ENCODE measurements around the gene HPCAL1. TPM values are rescaled to one million over a fixed set of nuclear protein-coding genes. Genes with fewer than 3 reads are reported as not detected.

Gene HPCAL1
- total and polyA plus RNA-seq, 2 of the 8 experiments (the other 6 are each of a cell fraction or from before 2014, with no cell fraction given), result 5.8 to 8.6 TPM

GRCh38 chr2:10373931-10374330 lies 71.2 kb downstream of the HPCAL1 start:
- Histone ChIP-seq H2AFZ (ENCODE audit: low read length) (no peak overlapping the region), H3K4me2 (ENCODE audit: insufficient read depth in 1 of 2, low read depth in 2 of 2, low read length in 2 of 2) (no peak overlapping the region), H2BK20ac (ENCODE audit: low read length) (no peak overlapping the region), H3K79me1 (ENCODE audit: low read depth, low read length) (no peaks in the 10 kb centered on the region), H3K4me3 (ENCODE audit: extremely low read depth in 1 of 4, insufficient read depth in 2 of 4, low read depth in 3 of 4, low read length in 4 of 4) (no peak overlapping the region), H3K23me2 (ENCODE audit: low read depth, low read length) (no peaks in the 10 kb centered on the region), H3K27me3 (replicated peaks in 1 of 4; ENCODE audit: control insufficient read depth in 3 of 4, extremely low read depth in 1 of 4, insufficient read depth in 3 of 4, low read length in 3 of 4) (no peaks in the 10 kb centered on the region), H3K4me1 (replicated peaks in 1 of 4; ENCODE audit: control insufficient read depth in 3 of 4, insufficient read depth in 4 of 4, low read length in 3 of 4) (peaks cover 2 to 8% (median 6%) of the 10 kb centered on the region in 4 experiments; a peak in 5 of 7 replicates), H3K14ac (ENCODE audit: insufficient read length) (no peak overlapping the region), H4K91ac (replicated peaks; ENCODE audit: insufficient read length, low read length) (no peak overlapping the region), H2BK12ac (ENCODE audit: low read depth, low read length) (no peak overlapping the region), H2BK15ac (ENCODE audit: low read length) (no peak overlapping the region), H3K9me3 (ENCODE audit: insufficient read depth in 2 of 2, low read depth in 1 of 2, low read length in 1 of 2) (no peaks in the 10 kb centered on the region), H3K56ac (replicated peaks; ENCODE audit: insufficient read length, low read depth, low read length) (no peak overlapping the region), H3K9ac (replicated peaks in 1 of 4; ENCODE audit: extremely low read depth in 1 of 4, low read depth in 3 of 4, low read length in 3 of 4) (no peak overlapping the region), H4K5ac (ENCODE audit: insufficient read length, low read depth, low read length) (no peak overlapping the region), H3K36me3 (ENCODE audit: control insufficient read depth in 2 of 4, insufficient read depth in 4 of 4, low read length in 3 of 4) (no peaks in the 10 kb centered on the region), H2BK5ac (ENCODE audit: low read depth, low read length) (no peak overlapping the region), H2BK120ac (replicated peaks; ENCODE audit: low read depth, low read length) (no peak overlapping the region), H3K27ac (ENCODE audit: low read depth, low read length) (no peak overlapping the region), H3K4ac (replicated peaks; ENCODE audit: insufficient read length, low read depth, low read length) (no peak overlapping the region), H4K8ac (ENCODE audit: extremely low read depth, insufficient read depth, low read length) (no peak overlapping the region), H3K79me2 (ENCODE audit: control insufficient read depth in 1 of 2, insufficient read depth in 2 of 2, low read length in 2 of 2) (no peaks in the 10 kb centered on the region), H2AK5ac (ENCODE audit: low read depth, low read length) (no peak overlapping the region), H3K18ac (ENCODE audit: extremely low read depth, low read length) (no peak overlapping the region), H4K20me1 (replicated peaks in 1 of 2; ENCODE audit: control insufficient read depth in 1 of 2, insufficient read depth in 2 of 2, low read length in 2 of 2) (peaks cover 0 to 2% of the 10 kb centered on the region in 2 experiments), H3K23ac (ENCODE audit: insufficient read length) (no peak overlapping the region)
- FAIRE-seq (no peak), DNase-seq (ENCODE audit: low read depth in 1 of 2, low spot score in 2 of 2) (no peak)
- POLR2A ChIA-PET (ENCODE audit: partially characterized antibody), result interaction anchor here (0.6 kb wide), 1 partner anchor 27 kb away, joined by 3 read pairs; no protein-coding TSS in a partner anchor
- 83% methylated on average over 10 of the region's 10 CpGs; no CpG with 5 or more reads in 1 of the 2 experiments for WGBS, 2 experiments (ENCODE audit: extremely low coverage in 1 of 2, insufficient coverage in 1 of 2, insufficient read length in 1 of 2, insufficient replicate concordance in 2 of 2, low coverage in 1 of 2, low lambda C conversion rate in 2 of 2, missing lambda C conversion rate in 1 of 2)
- CTCF ChIA-PET (ENCODE audit: partially characterized antibody), result interaction anchor here (0.8 to 4.5 kb wide), 7 partner anchors 9 to 106 kb away, joined by 3 to 29 read pairs (median 4); no protein-coding TSS in a partner anchor
- no peak for TF ChIP-seq CHD2 (IDR thresholded peaks at IDR 0.05; ENCODE audit: low read length)
- no peak for TF ChIP-seq KDM1A (IDR thresholded peaks at IDR 0.05; ENCODE audit: borderline replicate concordance, low read length)
- no peak for TF ChIP-seq TCF12 (IDR thresholded peaks at IDR 0.05; ENCODE audit: low read depth, low read length)
- TF ChIP-seq E2F6 (IDR thresholded peaks at IDR 0.05), result no peak
- no peak for TF ChIP-seq MAFK (IDR thresholded peaks at IDR 0.05; ENCODE audit: low read depth, low read length)
- no peak for TF ChIP-seq MAX (IDR thresholded peaks at IDR 0.05)
- no peak for TF ChIP-seq TEAD4 (IDR thresholded peaks at IDR 0.05; ENCODE audit: low read depth, low read length)
- no peak for TF ChIP-seq CHD1 (IDR thresholded peaks at IDR 0.05; ENCODE audit: low read depth, low read length)
- no peak for TF ChIP-seq CEBPB (IDR thresholded peaks at IDR 0.05; ENCODE audit: low read depth, low read length)
- no peak for TF ChIP-seq KDM4A (IDR thresholded peaks at IDR 0.05; ENCODE audit: low read depth, low read length, severe bottlenecking)
- no peak for TF ChIP-seq NRF1 (IDR thresholded peaks at IDR 0.05; ENCODE audit: low read depth, low read length)
- TF ChIP-seq NANOG (IDR thresholded peaks at IDR 0.05; ENCODE audit: insufficient read depth, low read depth, low read length, poor library complexity, severe bottlenecking), result no peak
- no peak for TF ChIP-seq EZH2 (IDR thresholded peaks at IDR 0.05; ENCODE audit: low read depth, low read length, severe bottlenecking)
- no peak for TF ChIP-seq BCL11A (IDR thresholded peaks at IDR 0.05; ENCODE audit: low read depth in 2 of 2, low read length in 2 of 2)
